ENCODE measurements around the gene PRAMEF12. TPM values are rescaled to one million over a fixed set of nuclear protein-coding genes. Genes with fewer than 3 reads are reported as not detected.

PRAMEF12 gene
- total RNA-seq, 1 donor from 2014 or later = not detected

DNA sequence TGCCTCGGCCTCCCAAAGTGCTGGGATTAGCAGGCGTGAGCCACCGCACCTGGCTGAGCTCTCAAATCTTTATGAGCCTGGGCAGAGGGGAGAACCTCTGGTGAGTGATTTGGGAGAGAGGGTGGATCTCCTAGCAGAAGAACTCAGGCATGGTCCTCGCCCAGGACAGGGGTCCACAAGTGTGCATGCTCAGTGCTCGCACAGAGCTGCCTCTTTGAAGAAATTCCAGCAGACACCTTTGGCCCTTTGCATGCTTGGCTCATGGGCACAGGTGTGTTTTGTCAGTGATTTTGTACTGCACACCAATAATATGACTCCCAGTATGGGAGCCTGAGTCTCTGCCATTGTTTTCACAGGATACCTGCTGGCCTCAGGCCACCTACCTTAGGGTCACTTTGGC is 11.8 kb upstream of the PRAMEF12 start:
- no peak for DNase-seq (ENCODE audit: low spot score in 2 of 2, unreplicated experiment in 2 of 2)
- Mint-ChIP-seq H3K27me3 (ENCODE audit: low read depth) (peaks cover 20% of the 10 kb centered on the region), H3K27ac (no peak overlapping the region), H3K9me3 (peaks cover 2% of the 10 kb centered on the region), H3K4me1 (peaks cover 18% of the 10 kb centered on the region), H3K36me3 (no peaks in the 10 kb centered on the region), H3K4me3 (no peak overlapping the region)
- TF ChIP-seq, protein P1, sequence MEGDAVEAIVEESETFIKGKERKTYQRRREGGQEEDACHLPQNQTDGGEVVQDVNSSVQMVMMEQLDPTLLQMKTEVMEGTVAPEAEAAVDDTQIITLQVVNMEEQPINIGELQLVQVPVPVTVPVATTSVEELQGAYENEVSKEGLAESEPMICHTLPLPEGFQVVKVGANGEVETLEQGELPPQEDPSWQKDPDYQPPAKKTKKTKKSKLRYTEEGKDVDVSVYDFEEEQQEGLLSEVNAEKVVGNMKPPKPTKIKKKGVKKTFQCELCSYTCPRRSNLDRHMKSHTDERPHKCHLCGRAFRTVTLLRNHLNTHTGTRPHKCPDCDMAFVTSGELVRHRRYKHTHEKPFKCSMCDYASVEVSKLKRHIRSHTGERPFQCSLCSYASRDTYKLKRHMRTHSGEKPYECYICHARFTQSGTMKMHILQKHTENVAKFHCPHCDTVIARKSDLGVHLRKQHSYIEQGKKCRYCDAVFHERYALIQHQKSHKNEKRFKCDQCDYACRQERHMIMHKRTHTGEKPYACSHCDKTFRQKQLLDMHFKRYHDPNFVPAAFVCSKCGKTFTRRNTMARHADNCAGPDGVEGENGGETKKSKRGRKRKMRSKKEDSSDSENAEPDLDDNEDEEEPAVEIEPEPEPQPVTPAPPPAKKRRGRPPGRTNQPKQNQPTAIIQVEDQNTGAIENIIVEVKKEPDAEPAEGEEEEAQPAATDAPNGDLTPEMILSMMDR (IDR thresholded peaks at IDR 0.05; ENCODE audit: unreplicated experiment) = no peak

GRCh38 chr1:12762766-12763165 is 10.8 kb upstream of the PRAMEF12 start:
- H3K9me3 Mint-ChIP-seq = peaks cover 11% of the 10 kb centered on the region
- TF ChIP-seq, protein P1 (IDR thresholded peaks at IDR 0.05; ENCODE audit: unreplicated experiment) = no peak
- no peak for DNase-seq (ENCODE audit: low spot score in 2 of 2, unreplicated experiment in 2 of 2)
- no peak overlapping the region for H3K4me3 Mint-ChIP-seq
- H3K27ac Mint-ChIP-seq = no peak overlapping the region
- H3K36me3 Mint-ChIP-seq = no peaks in the 10 kb centered on the region
- peaks cover 18% of the 10 kb centered on the region for H3K4me1 Mint-ChIP-seq
- peaks cover 21% of the 10 kb centered on the region for H3K27me3 Mint-ChIP-seq (ENCODE audit: low read depth)

DNA sequence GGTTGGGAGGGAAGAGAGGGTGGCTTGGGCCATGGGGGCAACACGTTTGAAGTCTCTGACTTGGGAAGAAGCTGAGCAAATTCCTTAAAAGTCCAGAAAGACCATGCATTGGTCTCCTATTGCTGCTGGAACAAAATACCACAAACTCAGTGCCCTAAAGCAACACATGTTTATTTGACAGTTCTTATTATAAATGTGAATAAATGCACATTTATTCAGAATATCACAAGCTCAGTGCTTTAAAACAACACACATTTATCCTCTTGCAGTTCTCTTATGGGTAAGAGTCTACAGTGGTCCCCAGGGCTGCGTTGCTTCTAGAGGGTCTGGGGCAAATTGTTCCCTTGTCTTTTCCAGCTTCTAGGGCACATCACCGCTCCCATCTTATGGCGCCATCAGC is 10.1 kb upstream of the PRAMEF12 start:
- TF ChIP-seq, protein P1 (IDR thresholded peaks at IDR 0.05; ENCODE audit: unreplicated experiment) = no peak
- H3K27ac Mint-ChIP-seq = no peak overlapping the region
- peaks cover 19% of the 10 kb centered on the region for H3K27me3 Mint-ChIP-seq (ENCODE audit: low read depth)
- H3K4me3 Mint-ChIP-seq = no peak overlapping the region
- no peaks in the 10 kb centered on the region for H3K36me3 Mint-ChIP-seq
- DNase-seq (ENCODE audit: low spot score in 2 of 2, unreplicated experiment in 2 of 2) = no peak
- peaks cover 18% of the 10 kb centered on the region for H3K4me1 Mint-ChIP-seq
- peaks cover 12% of the 10 kb centered on the region for H3K9me3 Mint-ChIP-seq

GRCh38 chr1:12764016-12764415 is 9.5 kb upstream of the PRAMEF12 start:
- Mint-ChIP-seq H3K27ac (no peak overlapping the region), H3K36me3 (no peaks in the 10 kb centered on the region), H3K4me1 (peaks cover 18% of the 10 kb centered on the region), H3K27me3 (ENCODE audit: low read depth) (peaks cover 19% of the 10 kb centered on the region), H3K9me3 (peaks cover 12% of the 10 kb centered on the region), H3K4me3 (no peak overlapping the region)
- DNase-seq (ENCODE audit: low spot score in 2 of 2, unreplicated experiment in 2 of 2) = no peak
- TF ChIP-seq, protein P1 (IDR thresholded peaks at IDR 0.05; ENCODE audit: unreplicated experiment) = no peak

DNA sequence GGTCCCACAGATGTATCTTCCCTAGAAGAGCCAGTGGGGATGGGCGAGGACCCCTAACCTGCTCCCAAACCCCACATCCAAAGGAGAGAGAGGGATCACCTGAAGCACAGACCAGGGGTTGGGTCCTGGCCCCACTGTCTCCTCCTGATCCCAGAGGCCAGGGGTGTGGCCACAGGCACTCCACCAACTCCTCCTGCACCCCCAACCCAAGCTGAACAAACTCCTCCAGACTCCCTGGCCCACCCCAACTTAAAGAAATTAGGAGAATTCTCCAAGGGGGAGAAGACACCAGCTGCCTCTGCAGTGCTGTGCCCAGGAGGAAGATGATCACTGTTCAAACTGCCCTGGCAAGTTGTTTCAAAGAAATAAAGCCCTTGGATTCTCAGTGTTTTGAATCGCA is 4.5 kb upstream of the PRAMEF12 start:
- Mint-ChIP-seq H3K27me3 (ENCODE audit: low read depth) (peaks cover 14% of the 10 kb centered on the region), H3K36me3 (no peaks in the 10 kb centered on the region), H3K4me3 (no peak overlapping the region), H3K27ac (no peak overlapping the region), H3K9me3 (peaks cover 23% of the 10 kb centered on the region), H3K4me1 (no peaks in the 10 kb centered on the region)
- DNase-seq (ENCODE audit: low spot score in 2 of 2, unreplicated experiment in 2 of 2) = no peak
- TF ChIP-seq, protein P1 (IDR thresholded peaks at IDR 0.05; ENCODE audit: unreplicated experiment) = no peak

GRCh38 chr1:12769976-12770505 is 3.5 kb upstream of the PRAMEF12 start:
- H3K27me3 Mint-ChIP-seq (ENCODE audit: low read depth) = peaks cover 14% of the 10 kb centered on the region
- no peak overlapping the region for H3K4me3 Mint-ChIP-seq
- H3K9me3 Mint-ChIP-seq = peaks cover 26% of the 10 kb centered on the region
- H3K4me1 Mint-ChIP-seq = no peaks in the 10 kb centered on the region
- H3K36me3 Mint-ChIP-seq = no peaks in the 10 kb centered on the region
- no peak overlapping the region for H3K27ac Mint-ChIP-seq
- TF ChIP-seq, protein P1 (IDR thresholded peaks at IDR 0.05; ENCODE audit: unreplicated experiment) = no peak
- no peak for DNase-seq (ENCODE audit: low spot score in 2 of 2, unreplicated experiment in 2 of 2)

Measured in mesothelial cell of epicardium (in vitro differentiated cells).